Measurements from ENCODE around the gene ETV4. TPM values are rescaled to one million over a fixed set of nuclear protein-coding genes. Genes with fewer than 3 reads are reported as not detected.

Gene ETV4
- total RNA-seq, 1 experiment from 2014 or later, result 37.8 TPM

DNA sequence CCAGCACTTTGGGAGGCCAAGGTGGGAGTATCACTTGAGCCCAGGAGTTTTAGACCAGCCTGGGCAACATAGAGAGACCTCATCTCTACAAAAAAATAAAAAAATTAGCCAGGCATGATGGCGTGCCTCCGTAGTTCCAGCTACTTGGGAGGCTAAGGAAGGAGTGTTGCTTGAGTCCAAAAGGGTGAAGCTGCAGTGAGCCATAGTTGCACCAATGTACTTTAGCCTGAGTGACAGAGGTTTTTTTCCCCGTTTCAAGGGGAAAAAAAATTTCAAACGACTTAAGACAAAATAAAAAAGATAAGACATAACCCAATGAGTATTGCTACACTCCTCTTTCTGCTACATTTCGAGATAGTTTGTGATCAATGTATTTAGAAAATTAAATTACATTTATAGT lies 55.5 kb downstream of the ETV4 start:
- CTCF ChIA-PET, result no interaction called here
- Mint-ChIP-seq H3K27me3 (ENCODE audit: insufficient read depth, unreplicated experiment) (no peaks in the 10 kb centered on the region), H3K27ac (ENCODE audit: unreplicated experiment) (no peak overlapping the region), H3K4me1 (ENCODE audit: low read depth, unreplicated experiment) (no peaks in the 10 kb centered on the region), H3K36me3 (ENCODE audit: insufficient read depth, unreplicated experiment) (peaks cover 54% of the 10 kb centered on the region), H3K9me3 (ENCODE audit: unreplicated experiment) (no peaks in the 10 kb centered on the region), H3K4me3 (ENCODE audit: unreplicated experiment) (no peak overlapping the region)
- POLR2A ChIA-PET, result no interaction called here
- Histone ChIP-seq H3K9me3 (no peaks in the 10 kb centered on the region), H3K27me3 (replicated peaks; ENCODE audit: control insufficient read depth, insufficient read depth, low read length) (no peaks in the 10 kb centered on the region), H3K4me3 (ENCODE audit: low read depth, low read length) (no peak overlapping the region), H3K4me1 (peaks cover 8% of the 10 kb centered on the region), H3K36me3 (ENCODE audit: control insufficient read depth, insufficient read depth, low read length) (0 out of 2 replicates have a peak, but pooled peaks cover 4% of the 10 kb centered on the region)
- no TSS peak for BruUV-seq (replicated peaks)
- TF ChIP-seq, protein P1, sequence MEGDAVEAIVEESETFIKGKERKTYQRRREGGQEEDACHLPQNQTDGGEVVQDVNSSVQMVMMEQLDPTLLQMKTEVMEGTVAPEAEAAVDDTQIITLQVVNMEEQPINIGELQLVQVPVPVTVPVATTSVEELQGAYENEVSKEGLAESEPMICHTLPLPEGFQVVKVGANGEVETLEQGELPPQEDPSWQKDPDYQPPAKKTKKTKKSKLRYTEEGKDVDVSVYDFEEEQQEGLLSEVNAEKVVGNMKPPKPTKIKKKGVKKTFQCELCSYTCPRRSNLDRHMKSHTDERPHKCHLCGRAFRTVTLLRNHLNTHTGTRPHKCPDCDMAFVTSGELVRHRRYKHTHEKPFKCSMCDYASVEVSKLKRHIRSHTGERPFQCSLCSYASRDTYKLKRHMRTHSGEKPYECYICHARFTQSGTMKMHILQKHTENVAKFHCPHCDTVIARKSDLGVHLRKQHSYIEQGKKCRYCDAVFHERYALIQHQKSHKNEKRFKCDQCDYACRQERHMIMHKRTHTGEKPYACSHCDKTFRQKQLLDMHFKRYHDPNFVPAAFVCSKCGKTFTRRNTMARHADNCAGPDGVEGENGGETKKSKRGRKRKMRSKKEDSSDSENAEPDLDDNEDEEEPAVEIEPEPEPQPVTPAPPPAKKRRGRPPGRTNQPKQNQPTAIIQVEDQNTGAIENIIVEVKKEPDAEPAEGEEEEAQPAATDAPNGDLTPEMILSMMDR (IDR thresholded peaks at IDR 0.05; ENCODE audit: insufficient read depth in 1 of 2, low read depth in 1 of 2, low read length in 1 of 2, severe bottlenecking in 1 of 2, unreplicated experiment in 1 of 2), result no peak
- intact Hi-C loops (cut with micrococcal nuclease; ENCODE audit: unreplicated experiment), result no loop called here
- no peak for DNase-seq

DNA sequence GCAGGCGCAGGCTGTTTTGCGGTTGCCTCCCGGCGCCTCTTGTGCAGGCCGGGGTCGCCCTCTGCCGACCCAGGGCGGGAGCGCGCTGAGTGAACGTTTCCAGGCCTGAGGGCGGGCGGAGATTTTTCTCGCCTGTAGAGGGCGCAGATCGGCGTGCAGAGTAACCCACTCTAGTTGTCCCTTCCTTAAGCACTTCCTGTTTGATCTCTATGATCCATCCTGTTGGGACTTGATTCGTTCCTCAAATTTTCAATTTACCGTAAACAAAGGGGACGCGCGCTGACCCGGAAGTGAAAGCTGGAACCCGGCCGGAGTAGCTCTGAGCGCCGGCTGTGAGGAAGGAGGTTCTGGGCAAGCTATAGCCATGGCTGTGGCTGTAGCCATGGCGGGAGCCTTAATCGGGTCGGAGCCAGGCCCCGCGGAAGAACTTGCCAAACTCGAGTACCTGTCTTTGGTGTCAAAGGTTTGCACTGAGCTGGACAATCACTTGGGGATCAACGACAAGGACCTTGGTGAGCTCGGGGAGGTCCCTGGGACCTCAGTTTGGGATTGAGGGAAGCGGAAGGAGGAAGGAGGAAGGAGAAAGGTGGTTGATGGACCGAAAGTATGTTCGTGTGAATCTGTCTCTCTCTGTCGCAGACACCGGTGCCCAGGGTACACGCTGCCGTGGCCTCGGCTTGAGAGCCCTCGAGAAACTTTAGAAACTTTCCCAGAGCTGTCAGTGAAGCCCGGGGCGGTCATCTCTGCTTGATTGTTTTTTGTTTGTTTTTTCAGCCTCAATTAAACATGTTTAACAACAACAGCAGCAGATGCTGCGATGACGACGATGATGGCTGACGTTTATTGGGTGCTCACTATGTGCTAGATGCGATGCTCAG lies 62.2 kb downstream of the ETV4 start, which contains the start of gene DHX8:
Gene DHX8, plus strand, starts transcription at position 302 of the 878 bp plus-strand sequence. Its CDS starts 63 bp downstream, at position 365.
- Mint-ChIP-seq H3K9me3 (ENCODE audit: unreplicated experiment) (no peaks in the 10 kb centered on the region), H3K4me1 (ENCODE audit: low read depth, unreplicated experiment) (peaks cover 13% of the 10 kb centered on the region), H3K4me3 (ENCODE audit: unreplicated experiment) (peak within 1 kb of the TSS; percentile 98), H3K27ac (ENCODE audit: unreplicated experiment) (peak within 1 kb of the TSS; percentile 99), H3K36me3 (ENCODE audit: insufficient read depth, unreplicated experiment) (peaks cover 8% of the 10 kb centered on the region), H3K27me3 (ENCODE audit: insufficient read depth, unreplicated experiment) (no peaks in the 10 kb centered on the region)
- Histone ChIP-seq H3K36me3 (ENCODE audit: control insufficient read depth, insufficient read depth, low read length) (no peaks in the 10 kb centered on the region), H3K27me3 (replicated peaks; ENCODE audit: control insufficient read depth, insufficient read depth, low read length) (no peaks in the 10 kb centered on the region), H3K4me3 (ENCODE audit: low read depth, low read length) (peak within 1 kb of the TSS; percentile 64), H3K9me3 (no peaks in the 10 kb centered on the region), H3K4me1 (peaks cover 29% of the 10 kb centered on the region)
- peak; percentile 97 to 98 for DNase-seq
- CTCF ChIA-PET, result interaction anchor here (0.6 to 3.6 kb wide), 45 partner anchors 9 to 751 kb away, joined by 3 to 211 read pairs (median 5); partner anchors contain the start of genes ARL4D, ETV4, HDAC5 and RPL27
- TF ChIP-seq, protein P1 (IDR thresholded peaks at IDR 0.05; ENCODE audit: insufficient read depth in 1 of 2, low read depth in 1 of 2, low read length in 1 of 2, severe bottlenecking in 1 of 2, unreplicated experiment in 1 of 2), result peak; percentile 100
- intact Hi-C loops (cut with micrococcal nuclease; ENCODE audit: unreplicated experiment), result loop anchor here (1.0 kb wide), 3 partner anchors 86 to 116 kb away; partner anchors contain the start of gene ARL4D
- BruUV-seq (replicated peaks), result TSS peak; percentile 70
- POLR2A ChIA-PET, result interaction anchor here (0.5 to 3.8 kb wide), 13 partner anchors 18 to 709 kb away, joined by 3 to 58 read pairs (median 7); partner anchors contain the start of gene ARL4D
